Activated effector memory CD4-positive, alpha-beta T cell treated with anti-CD3 and anti-CD28 coated beads, Interleukin-2, amount 50 U/mL, for 16 hours (primary cell): ENCODE data around the gene MTCH1.

Source experiments
- DNase-seq: peaks from one replicate; pipeline ENCODE4 v3.0.0-alpha.2; 2020

Gene MTCH1

GRCh38 chr6:36985808-36986703 is at the start of gene MTCH1:
MTCH1 (minus strand) TSS chr6:36986196; CDS start chr6:36986173, 23 bp downstream.
- peak; percentile 95 for DNase-seq

- DNase-seq: no peak
Observed at GRCh38 chr6:37033819-37034795, 48.1 kb upstream of the MTCH1 start.

- no peak for DNase-seq
Observed at GRCh38 chr6:37033255-37033654, 47.3 kb upstream of the MTCH1 start.

GRCh38 chr6:37032239-37032638 is 46.2 kb upstream of the MTCH1 start:
- DNase-seq: no peak

- DNase-seq: no peak
Observed at GRCh38 chr6:37030599-37030998, 44.6 kb upstream of the MTCH1 start.

- peak; percentile 77 for DNase-seq
Observed at GRCh38 chr6:37029249-37029971, 43.4 kb upstream of the MTCH1 start.

GRCh38 chr6:37027811-37028469 is 41.9 kb upstream of the MTCH1 start:
- no peak for DNase-seq

GRCh38 chr6:37027036-37027720 is 41.2 kb upstream of the MTCH1 start:
- no peak for DNase-seq

GRCh38 chr6:37025621-37026466 is 39.8 kb upstream of the MTCH1 start:
- DNase-seq: no peak

GRCh38 chr6:37024656-37025337 is 38.8 kb upstream of the MTCH1 start:
- DNase-seq: peak; percentile 82

- DNase-seq: no peak
Observed at GRCh38 chr6:37022135-37022863, 36.3 kb upstream of the MTCH1 start.

GRCh38 chr6:37021356-37022129 is 35.5 kb upstream of the MTCH1 start:
- peak; percentile 85 for DNase-seq

GRCh38 chr6:37020812-37021211 is 34.8 kb upstream of the MTCH1 start:
- DNase-seq: no peak

GRCh38 chr6:37020381-37020780 is 34.4 kb upstream of the MTCH1 start:
- no peak for DNase-seq

GRCh38 chr6:37019065-37019450 is 33.1 kb upstream of the MTCH1 start:
- no peak for DNase-seq

GRCh38 chr6:37018198-37019064 is 32.4 kb upstream of the MTCH1 start:
- DNase-seq: peak; percentile 95

- no peak for DNase-seq
Observed at GRCh38 chr6:37017606-37018197, 31.7 kb upstream of the MTCH1 start.
